HepG2 (cell line): ENCODE measurements around the gene HRC. TPM values are rescaled to one million over a fixed set of nuclear protein-coding genes. Genes with fewer than 3 reads are reported as not detected.

Experiments used
- CREB1 ChIP-seq, 2 experiments: fragments of 450-650 bp in 1 of 2; IDR thresholded peaks; 2 replicates each; pipeline ENCODE4 v1.6.1; 2016 to 2017; ENCODE audit warnings: control low read depth in 1 of 2, mild to moderate bottlenecking in 1 of 2, missing compliant biosample characterization in 1 of 2, missing genetic modification characterization in 1 of 2
- FOSL2 ChIP-seq: sonication (generic); formaldehyde crosslinking; IDR thresholded peaks from 2 replicates; pipeline ENCODE4 v1.4.0; 2020; ENCODE audit warnings: missing genetic modification reagents
- HNF4G ChIP-seq, 2 experiments: sonication (generic) in 1 of 2; formaldehyde crosslinking in 1 of 2; IDR thresholded peaks; 2 replicates each; pipeline versions ENCODE4 v1.4.0 to v1.6.1; 2011 to 2020; ENCODE audit warnings: borderline replicate concordance in 2 of 2, low read depth in 2 of 2, mild to moderate bottlenecking in 2 of 2, low read length in 1 of 2, missing genetic modification reagents in 1 of 2, moderate library complexity in 1 of 2
- JUN ChIP-seq: sonication (generic); formaldehyde crosslinking; IDR thresholded peaks from 2 replicates; pipeline ENCODE4 v1.4.0; 2020; ENCODE audit warnings: mild to moderate bottlenecking, missing genetic modification reagents
- POLR2AphosphoS5 ChIP-seq: IDR thresholded peaks from 2 replicates; pipeline ENCODE4 v1.6.1; 2012; ENCODE audit warnings: low read depth, low read length
- POLR2G ChIP-seq: fragments of 200-400 bp; formaldehyde crosslinking; IDR thresholded peaks from 2 replicates; pipeline ENCODE4 v1.6.1; 2018; ENCODE audit warnings: mild to moderate bottlenecking, low read depth, low read length, moderate library complexity
- SNAPC2 ChIP-seq: sonication (generic); formaldehyde crosslinking; IDR thresholded peaks from 2 replicates; pipeline ENCODE4 v1.8.1; 2022; ENCODE audit warnings: mild to moderate bottlenecking, missing genetic modification reagents
- SRSF1 ChIP-seq: fragments of 200-400 bp; formaldehyde crosslinking; optimal IDR thresholded peaks from 2 replicates; pipeline ENCODE3; 2017; ENCODE audit warnings: mild to moderate bottlenecking, low read depth, low read length, moderate library complexity
- ZNF180 ChIP-seq: sonication (generic); formaldehyde crosslinking; IDR thresholded peaks from 2 replicates; pipeline ENCODE4 v1.4.0; 2020; ENCODE audit warnings: low read depth, missing genetic modification reagents, borderline replicate concordance
- ZNF468 ChIP-seq: sonication (generic); formaldehyde crosslinking; IDR thresholded peaks from 2 replicates; pipeline ENCODE4 v1.8.0; 2022; ENCODE audit warnings: mild to moderate bottlenecking, moderate library complexity, missing genetic modification reagents
- ZNF652 ChIP-seq: IDR thresholded peaks from 2 replicates; pipeline ENCODE4 v1.6.1; 2016; ENCODE audit warnings: low read depth, borderline replicate concordance
- ZNF746 ChIP-seq: sonication (generic); formaldehyde crosslinking; IDR thresholded peaks from 2 replicates; pipeline ENCODE4 v1.8.0; 2022; ENCODE audit warnings: mild to moderate bottlenecking, missing genetic modification reagents
- ZNF891 ChIP-seq: sonication (generic); formaldehyde crosslinking; IDR thresholded peaks from 2 replicates; pipeline ENCODE4 v1.5.0; 2020; ENCODE audit warnings: mild to moderate bottlenecking, missing genetic modification reagents
- polyA plus RNA-seq, 8 experiments: library from polyadenylated mRNA; depleted of rRNA in 3 of 8; stranded (reverse) in 7 of 8; unstranded in 1 of 8; fragments of >200 nt; fragmentation: Illumina TruSeq in 4 of 8; extraction: Trizol in 4 of 8; gene quantifications; 2 replicates each; pipeline versions ENCODE4 v1.2.1 to v1.2.3, GENCODE V29; 2011 to 2016; ENCODE audit warnings: low read depth in 4 of 8, missing spikeins in 1 of 8, mixed read lengths in 1 of 8; ENCODE audit not compliant: insufficient read depth in 1 of 8
- total RNA-seq, 5 experiments: library from RNA; depleted of rRNA; stranded (reverse); fragments of >200 nt; fragmentation: Illumina TruSeq; extraction: Trizol; gene quantifications; 2 replicates each; pipeline ENCODE4 v1.2.3, GENCODE V29; 2016; ENCODE audit warnings: low read depth in 1 of 5
- TF ChIP-seq, protein P1 (sequence below): sonication (generic); formaldehyde crosslinking; IDR thresholded peaks from 2 replicates; pipeline ENCODE4 v1.4.0; 2020; ENCODE audit warnings: mild to moderate bottlenecking, missing genetic modification reagents
- TF ChIP-seq, protein P2 (sequence below): sonication (generic); formaldehyde crosslinking; IDR thresholded peaks from 2 replicates; pipeline ENCODE4 v1.4.0; 2020; ENCODE audit warnings: missing genetic modification reagents
- TF ChIP-seq, protein P3 (sequence below): sonication (generic); formaldehyde crosslinking; IDR thresholded peaks from 2 replicates; pipeline ENCODE4 v1.4.0; 2020; ENCODE audit warnings: missing genetic modification reagents
- TF ChIP-seq, protein P4 (sequence below): sonication (generic); formaldehyde crosslinking; IDR thresholded peaks from 2 replicates; pipeline ENCODE4 v1.5.0; 2020; ENCODE audit warnings: mild to moderate bottlenecking, missing genetic modification reagents, moderate library complexity
- TF ChIP-seq, protein P5 (sequence below): sonication (generic); formaldehyde crosslinking; IDR thresholded peaks from 2 replicates; pipeline ENCODE4 v1.9.0; 2021; ENCODE audit warnings: missing genetic modification reagents, borderline replicate concordance

The HRC gene
- total and polyA plus RNA-seq, 2 of the 13 experiments (the other 11 are each of a cell fraction or from before 2014, with no cell fraction given), result 3.6 to 15.4 TPM

DNA sequence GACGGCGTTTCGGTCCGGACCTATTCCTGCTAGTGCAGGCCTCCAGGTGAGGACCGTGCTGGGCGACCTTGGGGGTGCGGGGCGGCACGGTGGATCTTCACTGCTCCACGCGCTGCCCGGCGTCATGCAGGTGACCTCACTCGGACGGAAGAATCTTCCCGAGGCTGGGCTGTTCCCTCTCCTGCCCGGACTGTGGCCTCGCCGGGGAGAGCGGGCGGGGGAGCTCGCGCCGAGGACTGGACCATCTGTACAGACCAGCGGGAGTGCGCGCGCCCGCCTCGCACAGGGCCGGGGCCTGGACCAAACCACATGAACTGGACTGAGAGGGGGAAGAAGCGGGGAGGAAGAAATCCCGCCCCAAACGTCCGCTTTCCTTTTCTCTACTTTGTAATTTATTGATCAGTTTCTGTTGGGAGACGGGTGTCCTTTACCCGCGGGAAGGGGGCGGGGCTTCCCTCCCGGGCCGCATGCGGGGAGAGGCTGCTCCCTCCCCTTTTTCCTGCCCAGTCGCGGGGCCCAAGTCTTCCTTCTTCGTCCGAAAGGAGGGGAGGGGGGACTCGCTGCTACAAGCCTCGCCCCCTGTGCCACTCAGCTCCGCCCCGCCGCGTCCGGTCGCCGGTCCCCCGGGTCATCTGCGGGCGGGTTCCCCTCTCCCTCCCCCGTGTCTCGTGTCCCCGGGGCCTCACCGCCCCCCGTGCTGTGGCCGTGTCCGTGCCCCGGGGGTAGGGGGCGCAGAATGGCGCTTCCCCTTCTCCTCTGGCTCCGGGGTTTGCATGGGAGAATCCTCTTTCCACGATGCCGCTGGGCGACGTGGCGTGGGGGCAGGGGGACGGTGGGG is 4.9 kb downstream of the HRC start (continued):
- TF ChIP-seq SNAPC2 (CRISPR knock-in tag), result no peak
- peak; percentile 98 for TF ChIP-seq ZNF891
- peak; percentile 73 for TF ChIP-seq POLR2AphosphoS5
- TF ChIP-seq POLR2G, result peak; percentile 75
- TF ChIP-seq FOSL2 (CRISPR knock-in tag), result peak; percentile 12; the same call in 1 of the 2 replicates
- TF ChIP-seq, protein P1, sequence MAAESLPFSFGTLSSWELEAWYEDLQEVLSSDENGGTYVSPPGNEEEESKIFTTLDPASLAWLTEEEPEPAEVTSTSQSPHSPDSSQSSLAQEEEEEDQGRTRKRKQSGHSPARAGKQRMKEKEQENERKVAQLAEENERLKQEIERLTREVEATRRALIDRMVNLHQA (CRISPR knock-in tag), result no peak
- TF ChIP-seq ZNF180, result 0 out of 2 replicates have a peak, but pooled peaks have one; percentile 46
- TF ChIP-seq, protein P2, sequence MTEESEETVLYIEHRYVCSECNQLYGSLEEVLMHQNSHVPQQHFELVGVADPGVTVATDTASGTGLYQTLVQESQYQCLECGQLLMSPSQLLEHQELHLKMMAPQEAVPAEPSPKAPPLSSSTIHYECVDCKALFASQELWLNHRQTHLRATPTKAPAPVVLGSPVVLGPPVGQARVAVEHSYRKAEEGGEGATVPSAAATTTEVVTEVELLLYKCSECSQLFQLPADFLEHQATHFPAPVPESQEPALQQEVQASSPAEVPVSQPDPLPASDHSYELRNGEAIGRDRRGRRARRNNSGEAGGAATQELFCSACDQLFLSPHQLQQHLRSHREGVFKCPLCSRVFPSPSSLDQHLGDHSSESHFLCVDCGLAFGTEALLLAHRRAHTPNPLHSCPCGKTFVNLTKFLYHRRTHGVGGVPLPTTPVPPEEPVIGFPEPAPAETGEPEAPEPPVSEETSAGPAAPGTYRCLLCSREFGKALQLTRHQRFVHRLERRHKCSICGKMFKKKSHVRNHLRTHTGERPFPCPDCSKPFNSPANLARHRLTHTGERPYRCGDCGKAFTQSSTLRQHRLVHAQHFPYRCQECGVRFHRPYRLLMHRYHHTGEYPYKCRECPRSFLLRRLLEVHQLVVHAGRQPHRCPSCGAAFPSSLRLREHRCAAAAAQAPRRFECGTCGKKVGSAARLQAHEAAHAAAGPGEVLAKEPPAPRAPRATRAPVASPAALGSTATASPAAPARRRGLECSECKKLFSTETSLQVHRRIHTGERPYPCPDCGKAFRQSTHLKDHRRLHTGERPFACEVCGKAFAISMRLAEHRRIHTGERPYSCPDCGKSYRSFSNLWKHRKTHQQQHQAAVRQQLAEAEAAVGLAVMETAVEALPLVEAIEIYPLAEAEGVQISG (CRISPR knock-in tag), result no peak; the same call in 1 of the 2 replicates
- TF ChIP-seq, protein P3, sequence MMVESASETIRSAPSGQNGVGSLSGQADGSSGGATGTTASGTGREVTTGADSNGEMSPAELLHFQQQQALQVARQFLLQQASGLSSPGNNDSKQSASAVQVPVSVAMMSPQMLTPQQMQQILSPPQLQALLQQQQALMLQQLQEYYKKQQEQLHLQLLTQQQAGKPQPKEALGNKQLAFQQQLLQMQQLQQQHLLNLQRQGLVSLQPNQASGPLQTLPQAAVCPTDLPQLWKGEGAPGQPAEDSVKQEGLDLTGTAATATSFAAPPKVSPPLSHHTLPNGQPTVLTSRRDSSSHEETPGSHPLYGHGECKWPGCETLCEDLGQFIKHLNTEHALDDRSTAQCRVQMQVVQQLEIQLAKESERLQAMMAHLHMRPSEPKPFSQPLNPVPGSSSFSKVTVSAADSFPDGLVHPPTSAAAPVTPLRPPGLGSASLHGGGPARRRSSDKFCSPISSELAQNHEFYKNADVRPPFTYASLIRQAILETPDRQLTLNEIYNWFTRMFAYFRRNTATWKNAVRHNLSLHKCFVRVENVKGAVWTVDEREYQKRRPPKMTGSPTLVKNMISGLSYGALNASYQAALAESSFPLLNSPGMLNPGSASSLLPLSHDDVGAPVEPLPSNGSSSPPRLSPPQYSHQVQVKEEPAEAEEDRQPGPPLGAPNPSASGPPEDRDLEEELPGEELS (CRISPR knock-in tag), result no peak
- no peak for TF ChIP-seq HNF4G (IDR thresholded peaks at IDR 0.05; ENCODE audit: borderline replicate concordance, low read depth, low read length)
- TF ChIP-seq HNF4G (CRISPR knock-in tag; IDR thresholded peaks at IDR 0.05; ENCODE audit: borderline replicate concordance, low read depth), result peak; percentile 33; the same call in 1 of the 2 replicates
- TF ChIP-seq CREB1 (IDR thresholded peaks at IDR 0.05), result peak; percentile 46; the same call in 1 of the 2 replicates
- no peak for TF ChIP-seq CREB1 (CRISPR knock-in tag; IDR thresholded peaks at IDR 0.05)
- TF ChIP-seq, protein P4, sequence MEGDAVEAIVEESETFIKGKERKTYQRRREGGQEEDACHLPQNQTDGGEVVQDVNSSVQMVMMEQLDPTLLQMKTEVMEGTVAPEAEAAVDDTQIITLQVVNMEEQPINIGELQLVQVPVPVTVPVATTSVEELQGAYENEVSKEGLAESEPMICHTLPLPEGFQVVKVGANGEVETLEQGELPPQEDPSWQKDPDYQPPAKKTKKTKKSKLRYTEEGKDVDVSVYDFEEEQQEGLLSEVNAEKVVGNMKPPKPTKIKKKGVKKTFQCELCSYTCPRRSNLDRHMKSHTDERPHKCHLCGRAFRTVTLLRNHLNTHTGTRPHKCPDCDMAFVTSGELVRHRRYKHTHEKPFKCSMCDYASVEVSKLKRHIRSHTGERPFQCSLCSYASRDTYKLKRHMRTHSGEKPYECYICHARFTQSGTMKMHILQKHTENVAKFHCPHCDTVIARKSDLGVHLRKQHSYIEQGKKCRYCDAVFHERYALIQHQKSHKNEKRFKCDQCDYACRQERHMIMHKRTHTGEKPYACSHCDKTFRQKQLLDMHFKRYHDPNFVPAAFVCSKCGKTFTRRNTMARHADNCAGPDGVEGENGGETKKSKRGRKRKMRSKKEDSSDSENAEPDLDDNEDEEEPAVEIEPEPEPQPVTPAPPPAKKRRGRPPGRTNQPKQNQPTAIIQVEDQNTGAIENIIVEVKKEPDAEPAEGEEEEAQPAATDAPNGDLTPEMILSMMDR (CRISPR knock-in tag), result peak; percentile 15; the same call in 1 of the 2 replicates
- TF ChIP-seq JUN, result 0 out of 2 replicates have a peak, but pooled peaks have one; percentile 48
- TF ChIP-seq SRSF1, result no peak
- TF ChIP-seq, protein P5, sequence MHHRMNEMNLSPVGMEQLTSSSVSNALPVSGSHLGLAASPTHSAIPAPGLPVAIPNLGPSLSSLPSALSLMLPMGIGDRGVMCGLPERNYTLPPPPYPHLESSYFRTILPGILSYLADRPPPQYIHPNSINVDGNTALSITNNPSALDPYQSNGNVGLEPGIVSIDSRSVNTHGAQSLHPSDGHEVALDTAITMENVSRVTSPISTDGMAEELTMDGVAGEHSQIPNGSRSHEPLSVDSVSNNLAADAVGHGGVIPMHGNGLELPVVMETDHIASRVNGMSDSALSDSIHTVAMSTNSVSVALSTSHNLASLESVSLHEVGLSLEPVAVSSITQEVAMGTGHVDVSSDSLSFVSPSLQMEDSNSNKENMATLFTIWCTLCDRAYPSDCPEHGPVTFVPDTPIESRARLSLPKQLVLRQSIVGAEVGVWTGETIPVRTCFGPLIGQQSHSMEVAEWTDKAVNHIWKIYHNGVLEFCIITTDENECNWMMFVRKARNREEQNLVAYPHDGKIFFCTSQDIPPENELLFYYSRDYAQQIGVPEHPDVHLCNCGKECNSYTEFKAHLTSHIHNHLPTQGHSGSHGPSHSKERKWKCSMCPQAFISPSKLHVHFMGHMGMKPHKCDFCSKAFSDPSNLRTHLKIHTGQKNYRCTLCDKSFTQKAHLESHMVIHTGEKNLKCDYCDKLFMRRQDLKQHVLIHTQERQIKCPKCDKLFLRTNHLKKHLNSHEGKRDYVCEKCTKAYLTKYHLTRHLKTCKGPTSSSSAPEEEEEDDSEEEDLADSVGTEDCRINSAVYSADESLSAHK (CRISPR knock-in tag), result 0 out of 2 replicates have a peak, but pooled peaks have one; percentile 2
- TF ChIP-seq ZNF468 (CRISPR knock-in tag), result no peak
- TF ChIP-seq ZNF746 (CRISPR knock-in tag), result peak; percentile 82
- TF ChIP-seq ZNF652 (CRISPR knock-in tag), result no peak
